Caco-2 (cell line): ENCODE results near the gene MYH4. TPM values are rescaled to one million over a fixed set of nuclear protein-coding genes. Genes with fewer than 3 reads are reported as not detected.

ENCODE experiments used
- BruUV-seq: library from RNA; stranded (reverse); fragments of 400-500 nt; replicated peaks from 2 replicates; lab custom pipeline; 2021; lab: Mats Ljungman, UMichigan
- CTCF ChIA-PET: fragments of 300-600 bp; sonication (Branson Sonifier 250); formaldehyde crosslinking; loops from one replicate; lab custom pipeline; 2022; ENCODE audit warnings: antibody characterized with exemption; lab: Charles Lee
- POLR2A ChIA-PET: fragments of 300-600 bp; sonication (Branson Sonifier 250); formaldehyde crosslinking; loops from one replicate; lab custom pipeline; 2022; ENCODE audit warnings: antibody characterized with exemption; lab: Charles Lee
- DNase-seq, 2 experiments: peaks; one replicate each; pipeline versions ENCODE4 v3.0.0 to v3.0.0-alpha.2; 2020 to 2022
- H3K27me3 ChIP-seq: replicated peaks from 2 replicates; pipeline ENCODE4 v1.6.0; 2011; ENCODE audit warnings: low read length; ENCODE audit not compliant: control insufficient read depth, insufficient read depth
- H3K36me3 ChIP-seq: 2 replicates; pipeline ENCODE4 v1.5.1; 2011; ENCODE audit warnings: low read length; ENCODE audit not compliant: control insufficient read depth, insufficient read depth
- H3K4me1 ChIP-seq: fragments of 250-450 bp; sonication (Bioruptor Pico); 2 replicates; pipeline ENCODE4 v1.5.1; 2020; ENCODE audit warnings: mild to moderate bottlenecking
- H3K4me3 ChIP-seq: 2 replicates; pipeline ENCODE4 v1.5.1; 2011; ENCODE audit warnings: low read depth, mild to moderate bottlenecking, control low read depth, low read length
- H3K9me3 ChIP-seq: fragments of 250-450 bp; sonication (Bioruptor Pico); 2 replicates; pipeline ENCODE4 v1.5.1; 2020; ENCODE audit warnings: mild to moderate bottlenecking, moderate library complexity
- H3K27ac Mint-ChIP-seq: one replicate; pipeline ENCODE4 v1.8.0; 2022; ENCODE audit warnings: mixed read lengths; ENCODE audit not compliant: unreplicated experiment
- H3K27me3 Mint-ChIP-seq: one replicate; pipeline ENCODE4 v1.8.0; 2022; ENCODE audit warnings: mixed read lengths; ENCODE audit not compliant: insufficient read depth, unreplicated experiment
- H3K36me3 Mint-ChIP-seq: one replicate; pipeline ENCODE4 v1.8.0; 2022; ENCODE audit warnings: mild to moderate bottlenecking, mixed read lengths; ENCODE audit not compliant: insufficient read depth, unreplicated experiment
- H3K4me1 Mint-ChIP-seq: one replicate; pipeline ENCODE4 v1.8.0; 2022; ENCODE audit warnings: low read depth, mixed read lengths; ENCODE audit not compliant: unreplicated experiment
- H3K4me3 Mint-ChIP-seq: one replicate; pipeline ENCODE4 v1.8.0; 2022; ENCODE audit warnings: mild to moderate bottlenecking, moderate library complexity, mixed read lengths; ENCODE audit not compliant: unreplicated experiment
- H3K9me3 Mint-ChIP-seq: one replicate; pipeline ENCODE4 v1.8.0; 2022; ENCODE audit warnings: mixed read lengths; ENCODE audit not compliant: unreplicated experiment
- intact Hi-C: fragments of 100-400 bp; cut with micrococcal nuclease; formaldehyde crosslinking; loops from one replicate; pipeline ENCODE4 v1.10.0; 2022; ENCODE audit not compliant: unreplicated experiment
- total RNA-seq: library from RNA; stranded (reverse); gene quantifications from 2 replicates; pipeline ENCODE4 v1.2.3, GENCODE V29; 2022
- TF ChIP-seq, protein P1 (sequence below), 2 experiments: fragments of 200-600 bp in 1 of 2; IDR thresholded peaks; 1 replicate in 1 of 2; 2 replicates in 1 of 2; pipeline versions ENCODE4 v1.5.1 to v1.8.0; 2011 to 2022; ENCODE audit warnings: antibody characterized with exemption in 1 of 2, control low read depth in 1 of 2, inconsistent platforms in 1 of 2, low read depth in 1 of 2, low read length in 1 of 2, mild to moderate bottlenecking in 1 of 2, moderate library complexity in 1 of 2; ENCODE audit not compliant: insufficient read depth in 1 of 2, severe bottlenecking in 1 of 2, unreplicated experiment in 1 of 2

Gene MYH4
- total RNA-seq, 1 experiment from 2014 or later = 0.05 TPM

GRCh38 chr17:10516065-10516464 is 46.7 kb upstream of the MYH4 start:
- no peak overlapping the region for H3K27ac Mint-ChIP-seq
- H3K36me3 ChIP-seq = no peaks in the 10 kb centered on the region
- CTCF ChIA-PET = no interaction called here
- H3K4me3 Mint-ChIP-seq = no peak overlapping the region
- no peaks in the 10 kb centered on the region for H3K9me3 Mint-ChIP-seq
- no peaks in the 10 kb centered on the region for H3K9me3 ChIP-seq
- no peaks in the 10 kb centered on the region for H3K27me3 Mint-ChIP-seq
- H3K4me1 Mint-ChIP-seq = no peaks in the 10 kb centered on the region
- TF ChIP-seq, protein P1, sequence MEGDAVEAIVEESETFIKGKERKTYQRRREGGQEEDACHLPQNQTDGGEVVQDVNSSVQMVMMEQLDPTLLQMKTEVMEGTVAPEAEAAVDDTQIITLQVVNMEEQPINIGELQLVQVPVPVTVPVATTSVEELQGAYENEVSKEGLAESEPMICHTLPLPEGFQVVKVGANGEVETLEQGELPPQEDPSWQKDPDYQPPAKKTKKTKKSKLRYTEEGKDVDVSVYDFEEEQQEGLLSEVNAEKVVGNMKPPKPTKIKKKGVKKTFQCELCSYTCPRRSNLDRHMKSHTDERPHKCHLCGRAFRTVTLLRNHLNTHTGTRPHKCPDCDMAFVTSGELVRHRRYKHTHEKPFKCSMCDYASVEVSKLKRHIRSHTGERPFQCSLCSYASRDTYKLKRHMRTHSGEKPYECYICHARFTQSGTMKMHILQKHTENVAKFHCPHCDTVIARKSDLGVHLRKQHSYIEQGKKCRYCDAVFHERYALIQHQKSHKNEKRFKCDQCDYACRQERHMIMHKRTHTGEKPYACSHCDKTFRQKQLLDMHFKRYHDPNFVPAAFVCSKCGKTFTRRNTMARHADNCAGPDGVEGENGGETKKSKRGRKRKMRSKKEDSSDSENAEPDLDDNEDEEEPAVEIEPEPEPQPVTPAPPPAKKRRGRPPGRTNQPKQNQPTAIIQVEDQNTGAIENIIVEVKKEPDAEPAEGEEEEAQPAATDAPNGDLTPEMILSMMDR (IDR thresholded peaks at IDR 0.05; ENCODE audit: insufficient read depth in 1 of 2, low read depth in 1 of 2, low read length in 1 of 2, severe bottlenecking in 1 of 2, unreplicated experiment in 1 of 2) = no peak
- POLR2A ChIA-PET = no interaction called here
- intact Hi-C loops = no loop called here
- H3K4me3 ChIP-seq = no peak overlapping the region
- no peaks in the 10 kb centered on the region for H3K4me1 ChIP-seq
- no peak for DNase-seq
- H3K27me3 ChIP-seq = no peaks in the 10 kb centered on the region
- no TSS peak for BruUV-seq
- H3K36me3 Mint-ChIP-seq = no peaks in the 10 kb centered on the region

- H3K27me3 Mint-ChIP-seq = no peaks in the 10 kb centered on the region
- ChIA-PET POLR2A (no interaction called here), CTCF (no interaction called here)
- no peak overlapping the region for H3K27ac Mint-ChIP-seq
- H3K4me1 ChIP-seq = no peaks in the 10 kb centered on the region
- no peaks in the 10 kb centered on the region for H3K27me3 ChIP-seq
- H3K9me3 ChIP-seq = no peaks in the 10 kb centered on the region
- no peak overlapping the region for H3K4me3 Mint-ChIP-seq
- no peak for DNase-seq
- H3K36me3 Mint-ChIP-seq = no peaks in the 10 kb centered on the region
- no peaks in the 10 kb centered on the region for H3K9me3 Mint-ChIP-seq
- TF ChIP-seq, protein P1 (IDR thresholded peaks at IDR 0.05; ENCODE audit: insufficient read depth in 1 of 2, low read depth in 1 of 2, low read length in 1 of 2, severe bottlenecking in 1 of 2, unreplicated experiment in 1 of 2) = no peak
- no peaks in the 10 kb centered on the region for H3K4me1 Mint-ChIP-seq
- H3K36me3 ChIP-seq = no peaks in the 10 kb centered on the region
- BruUV-seq = no TSS peak
- intact Hi-C loops = no loop called here
- no peak overlapping the region for H3K4me3 ChIP-seq
These were observed 44.1 kb upstream of the MYH4 start for GRCh38 chr17:10513299-10514067.

DNA sequence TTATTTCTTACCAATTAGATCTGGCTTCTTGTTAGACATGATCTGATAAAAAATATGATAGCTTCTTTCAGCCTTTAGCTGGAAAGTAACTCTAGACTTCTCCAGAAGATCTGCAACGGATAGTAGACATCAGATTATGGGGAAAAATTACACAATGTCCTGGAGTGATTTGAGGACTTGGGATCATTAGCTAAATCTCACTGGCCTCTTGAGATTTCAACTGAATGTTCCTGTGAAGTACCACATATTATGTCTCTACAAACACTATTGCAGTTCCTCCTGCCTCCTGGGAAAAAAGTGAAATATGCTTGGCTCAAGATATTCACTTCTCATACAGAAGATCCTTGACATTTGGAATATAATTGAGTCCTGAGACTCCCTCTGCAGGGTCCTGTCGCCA is 43.5 kb upstream of the MYH4 start:
- no peaks in the 10 kb centered on the region for H3K27me3 ChIP-seq
- intact Hi-C loops = no loop called here
- BruUV-seq = no TSS peak

More for the DNA sequence above, 43.5 kb upstream of the MYH4 start:
- no peaks in the 10 kb centered on the region for H3K27me3 Mint-ChIP-seq
- no peak overlapping the region for H3K4me3 Mint-ChIP-seq
- H3K4me1 ChIP-seq = no peaks in the 10 kb centered on the region
- H3K9me3 ChIP-seq = no peaks in the 10 kb centered on the region
- no peak overlapping the region for H3K27ac Mint-ChIP-seq
- H3K4me3 ChIP-seq = no peak overlapping the region
- no peaks in the 10 kb centered on the region for H3K36me3 Mint-ChIP-seq
- POLR2A ChIA-PET = no interaction called here
- H3K4me1 Mint-ChIP-seq = no peaks in the 10 kb centered on the region
- TF ChIP-seq, protein P1 (IDR thresholded peaks at IDR 0.05; ENCODE audit: insufficient read depth in 1 of 2, low read depth in 1 of 2, low read length in 1 of 2, severe bottlenecking in 1 of 2, unreplicated experiment in 1 of 2) = no peak
- CTCF ChIA-PET = no interaction called here
- no peaks in the 10 kb centered on the region for H3K9me3 Mint-ChIP-seq
- H3K36me3 ChIP-seq = no peaks in the 10 kb centered on the region
- no peak for DNase-seq
